Measurements from ENCODE around the gene XPR1.

- TF ChIP-seq CTCF (conservative IDR thresholded peaks at IDR 0.05; ENCODE audit: low read depth, low read length) (no peak), EZH2 (IDR thresholded peaks at IDR 0.05; ENCODE audit: borderline replicate concordance, low read depth, low read length, poor library complexity, severe bottlenecking) (no peak)
Measured at GRCh38 chr1:180926164-180926981, 294.6 kb downstream of the XPR1 start.
